Chondrocyte (in vitro differentiated cells): ENCODE data around the gene DYRK4. TPM values are rescaled to one million over a fixed set of nuclear protein-coding genes. Genes with fewer than 3 reads are reported as not detected.
A peak's percentile ranks its signal among the peaks of the same experiment; 100 is the strongest.
"Not testable (repeated sequence)": the region's sequence is repeated elsewhere in the genome, so short reads cannot be mapped to it uniquely, and the experiment has no call there.

ENCODE experiments used
- DNase-seq: peaks from one replicate; pipeline ENCODE4 v3.0.0; 2021; ENCODE audit warnings: mixed read lengths, low spot score
- H3K27ac Mint-ChIP-seq: one replicate; pipeline ENCODE4 v1.8.0; 2021; ENCODE audit warnings: mild to moderate bottlenecking, moderate library complexity, mixed read lengths; ENCODE audit not compliant: unreplicated experiment
- H3K27me3 Mint-ChIP-seq: 2 replicates; pipeline ENCODE4 v1.8.0; 2021; ENCODE audit warnings: low read depth, mixed read lengths
- H3K36me3 Mint-ChIP-seq: 2 replicates; pipeline ENCODE4 v1.8.0; 2021; ENCODE audit warnings: low read depth, mixed read lengths
- H3K4me1 Mint-ChIP-seq: 2 replicates; pipeline ENCODE4 v1.8.0; 2021; ENCODE audit warnings: low read depth, mild to moderate bottlenecking, mixed read lengths
- H3K4me3 Mint-ChIP-seq: one replicate; pipeline ENCODE4 v1.8.0; 2021; ENCODE audit warnings: mild to moderate bottlenecking, moderate library complexity, mixed read lengths; ENCODE audit not compliant: unreplicated experiment
- H3K9me3 Mint-ChIP-seq: 2 replicates; pipeline ENCODE4 v1.8.0; 2021; ENCODE audit warnings: low read depth, mixed read lengths
- CTCF ChIP-seq: fragments of 200-600 bp; sonication (generic); IDR thresholded peaks from 2 replicates; pipeline ENCODE4 v1.5.0; 2021; ENCODE audit warnings: antibody characterized with exemption, mild to moderate bottlenecking, moderate library complexity
- long read RNA-seq: library from polyadenylated mRNA; stranded (forward); transcript quantifications from one replicate; pipeline ENCODE4 v2.0.0, GENCODE V29; 2021
- total RNA-seq: library from RNA; stranded (reverse); gene quantifications from 3 replicates; pipeline ENCODE4 v1.2.1, GENCODE V29; 2021

Gene DYRK4
- 37.9 to 48.6 TPM (median 38.7 TPM) in 3 replicates for total RNA-seq
- long read RNA-seq, partial matches to known transcripts = 13 of 17 reads
- long read RNA-seq, other reads (novel, unspliced or antisense) = 4 of 17 reads

GRCh38 chr12:4562034-4562657, at the start of gene DYRK4:
TSS of gene DYRK4 (plus strand) at chr12:4562208. CDS start at chr12:4562246, 38 bp downstream.
- no peak for TF ChIP-seq CTCF
- peaks cover 10% of the 10 kb centered on the region for H3K4me1 Mint-ChIP-seq
- H3K27me3 Mint-ChIP-seq = no peaks in the 10 kb centered on the region
- no peaks in the 10 kb centered on the region for H3K36me3 Mint-ChIP-seq
- H3K9me3 Mint-ChIP-seq = no peaks in the 10 kb centered on the region
- DNase-seq = no peak
- peak within 1 kb of the TSS; percentile 73 for H3K27ac Mint-ChIP-seq
- peak within 1 kb of the TSS; percentile 76 for H3K4me3 Mint-ChIP-seq

- Mint-ChIP-seq H3K27me3 (no peaks in the 10 kb centered on the region), H3K27ac (peak overlapping the region; percentile 76), H3K4me3 (no peak overlapping the region), H3K36me3 (peaks cover 11% of the 10 kb centered on the region), H3K4me1 (peaks cover 8% of the 10 kb centered on the region), H3K9me3 (no peaks in the 10 kb centered on the region)
- no peak for TF ChIP-seq CTCF
- DNase-seq = no peak
Observed at GRCh38 chr12:4518106-4518728, 43.8 kb upstream of the DYRK4 start.

GRCh38 chr12:4523443-4523842, 38.6 kb upstream of the DYRK4 start:
- H3K27ac Mint-ChIP-seq, DNase-seq, H3K4me3 Mint-ChIP-seq, H3K9me3 Mint-ChIP-seq, H3K27me3 Mint-ChIP-seq, H3K4me1 Mint-ChIP-seq, H3K36me3 Mint-ChIP-seq: not testable (repeated sequence)

- Mint-ChIP-seq H3K4me3 (no peak overlapping the region), H3K27ac (no peak overlapping the region), H3K4me1 (no peaks in the 10 kb centered on the region), H3K36me3 (peaks cover 7% of the 10 kb centered on the region), H3K9me3 (no peaks in the 10 kb centered on the region), H3K27me3 (no peaks in the 10 kb centered on the region)
- DNase-seq = no peak
- TF ChIP-seq CTCF = peak; percentile 91
Observed at GRCh38 chr12:4526923-4527546, 35.0 kb upstream of the DYRK4 start.

- no peaks in the 10 kb centered on the region for H3K27me3 Mint-ChIP-seq
- no peak for DNase-seq
- H3K27ac Mint-ChIP-seq = no peak overlapping the region
- no peaks in the 10 kb centered on the region for H3K4me1 Mint-ChIP-seq
- H3K36me3 Mint-ChIP-seq = no peaks in the 10 kb centered on the region
- no peaks in the 10 kb centered on the region for H3K9me3 Mint-ChIP-seq
- H3K4me3 Mint-ChIP-seq = no peak overlapping the region
- no peak for TF ChIP-seq CTCF
Observed at GRCh38 chr12:4530160-4530559, 31.8 kb upstream of the DYRK4 start.
